ENCODE results near the gene KMT2C. TPM values are rescaled to one million over a fixed set of nuclear protein-coding genes. Genes with fewer than 3 reads are reported as not detected.

KMT2C gene
- polyA plus RNA-seq, 1 donor from 2014 or later: 29.8 TPM

DNA sequence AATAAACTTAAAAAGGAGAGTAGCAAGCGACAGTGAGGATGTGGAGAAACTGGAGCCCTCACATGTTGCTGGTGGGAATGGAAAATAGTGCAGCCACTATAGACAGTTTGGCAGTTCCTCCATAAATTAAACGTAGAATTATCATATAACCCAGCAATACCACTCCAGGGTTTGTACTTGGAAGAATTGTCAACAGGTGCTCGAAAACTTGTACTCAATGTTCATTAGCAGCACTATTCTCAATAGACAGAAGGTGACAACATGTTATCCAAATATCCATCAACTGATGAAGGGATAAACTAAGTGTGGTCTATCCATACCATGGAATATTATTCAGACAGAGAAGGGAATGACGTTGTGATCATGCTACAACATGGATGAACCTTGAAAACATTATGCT, 338.5 kb downstream of the KMT2C start:
- H3K27me3 ChIP-seq (ENCODE audit: insufficient read depth, low read depth, low read length): no peaks in the 10 kb centered on the region
- H3K36me3 ChIP-seq (ENCODE audit: insufficient read depth, low read length): no peaks in the 10 kb centered on the region
- H3K4me2 ChIP-seq (ENCODE audit: low read length): no peak overlapping the region
- H3K27ac ChIP-seq (ENCODE audit: low read length): no peak overlapping the region
- H4K20me1 ChIP-seq (ENCODE audit: insufficient read depth): no peaks in the 10 kb centered on the region
- H3K9me2 ChIP-seq (ENCODE audit: insufficient read depth, low read length): no peaks in the 10 kb centered on the region
- no peak overlapping the region for H2AFZ ChIP-seq (ENCODE audit: low read depth, low read length)
- H3K9ac ChIP-seq (ENCODE audit: low read length): no peak overlapping the region
- no peaks in the 10 kb centered on the region for H3K79me2 ChIP-seq (replicated peaks; ENCODE audit: insufficient read depth, low read length)
- H3F3A ChIP-seq (ENCODE audit: insufficient read depth, low read length, poor library complexity, severe bottlenecking): no peaks in the 10 kb centered on the region
- TF ChIP-seq POLR2AphosphoS5 (IDR thresholded peaks at IDR 0.05): no peak
- TF ChIP-seq TAF1 (IDR thresholded peaks at IDR 0.05; ENCODE audit: low read depth): no peak
- TF ChIP-seq, protein P1, sequence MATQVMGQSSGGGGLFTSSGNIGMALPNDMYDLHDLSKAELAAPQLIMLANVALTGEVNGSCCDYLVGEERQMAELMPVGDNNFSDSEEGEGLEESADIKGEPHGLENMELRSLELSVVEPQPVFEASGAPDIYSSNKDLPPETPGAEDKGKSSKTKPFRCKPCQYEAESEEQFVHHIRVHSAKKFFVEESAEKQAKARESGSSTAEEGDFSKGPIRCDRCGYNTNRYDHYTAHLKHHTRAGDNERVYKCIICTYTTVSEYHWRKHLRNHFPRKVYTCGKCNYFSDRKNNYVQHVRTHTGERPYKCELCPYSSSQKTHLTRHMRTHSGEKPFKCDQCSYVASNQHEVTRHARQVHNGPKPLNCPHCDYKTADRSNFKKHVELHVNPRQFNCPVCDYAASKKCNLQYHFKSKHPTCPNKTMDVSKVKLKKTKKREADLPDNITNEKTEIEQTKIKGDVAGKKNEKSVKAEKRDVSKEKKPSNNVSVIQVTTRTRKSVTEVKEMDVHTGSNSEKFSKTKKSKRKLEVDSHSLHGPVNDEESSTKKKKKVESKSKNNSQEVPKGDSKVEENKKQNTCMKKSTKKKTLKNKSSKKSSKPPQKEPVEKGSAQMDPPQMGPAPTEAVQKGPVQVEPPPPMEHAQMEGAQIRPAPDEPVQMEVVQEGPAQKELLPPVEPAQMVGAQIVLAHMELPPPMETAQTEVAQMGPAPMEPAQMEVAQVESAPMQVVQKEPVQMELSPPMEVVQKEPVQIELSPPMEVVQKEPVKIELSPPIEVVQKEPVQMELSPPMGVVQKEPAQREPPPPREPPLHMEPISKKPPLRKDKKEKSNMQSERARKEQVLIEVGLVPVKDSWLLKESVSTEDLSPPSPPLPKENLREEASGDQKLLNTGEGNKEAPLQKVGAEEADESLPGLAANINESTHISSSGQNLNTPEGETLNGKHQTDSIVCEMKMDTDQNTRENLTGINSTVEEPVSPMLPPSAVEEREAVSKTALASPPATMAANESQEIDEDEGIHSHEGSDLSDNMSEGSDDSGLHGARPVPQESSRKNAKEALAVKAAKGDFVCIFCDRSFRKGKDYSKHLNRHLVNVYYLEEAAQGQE (IDR thresholded peaks at IDR 0.05; ENCODE audit: borderline replicate concordance): no peak
- no peak for TF ChIP-seq RAD21 (conservative IDR thresholded peaks at IDR 0.05)
- TF ChIP-seq, protein P2, sequence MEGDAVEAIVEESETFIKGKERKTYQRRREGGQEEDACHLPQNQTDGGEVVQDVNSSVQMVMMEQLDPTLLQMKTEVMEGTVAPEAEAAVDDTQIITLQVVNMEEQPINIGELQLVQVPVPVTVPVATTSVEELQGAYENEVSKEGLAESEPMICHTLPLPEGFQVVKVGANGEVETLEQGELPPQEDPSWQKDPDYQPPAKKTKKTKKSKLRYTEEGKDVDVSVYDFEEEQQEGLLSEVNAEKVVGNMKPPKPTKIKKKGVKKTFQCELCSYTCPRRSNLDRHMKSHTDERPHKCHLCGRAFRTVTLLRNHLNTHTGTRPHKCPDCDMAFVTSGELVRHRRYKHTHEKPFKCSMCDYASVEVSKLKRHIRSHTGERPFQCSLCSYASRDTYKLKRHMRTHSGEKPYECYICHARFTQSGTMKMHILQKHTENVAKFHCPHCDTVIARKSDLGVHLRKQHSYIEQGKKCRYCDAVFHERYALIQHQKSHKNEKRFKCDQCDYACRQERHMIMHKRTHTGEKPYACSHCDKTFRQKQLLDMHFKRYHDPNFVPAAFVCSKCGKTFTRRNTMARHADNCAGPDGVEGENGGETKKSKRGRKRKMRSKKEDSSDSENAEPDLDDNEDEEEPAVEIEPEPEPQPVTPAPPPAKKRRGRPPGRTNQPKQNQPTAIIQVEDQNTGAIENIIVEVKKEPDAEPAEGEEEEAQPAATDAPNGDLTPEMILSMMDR (IDR thresholded peaks at IDR 0.05; ENCODE audit: poor library complexity, severe bottlenecking): no peak
- TF ChIP-seq EP300 (conservative IDR thresholded peaks at IDR 0.05; ENCODE audit: poor library complexity, severe bottlenecking): no peak
- TF ChIP-seq MXI1 (conservative IDR thresholded peaks at IDR 0.05; ENCODE audit: poor library complexity, severe bottlenecking): no peak
- no peak for TF ChIP-seq EZH2 (IDR thresholded peaks at IDR 0.05; ENCODE audit: borderline replicate concordance, insufficient read depth, low read length, poor library complexity, severe bottlenecking)
- no peak for TF ChIP-seq SMC3 (conservative IDR thresholded peaks at IDR 0.05; ENCODE audit: poor library complexity)
- no peak overlapping the region for H3K4me3 ChIP-seq (ENCODE audit: low read length)
- no peaks in the 10 kb centered on the region for H3K9me3 ChIP-seq (ENCODE audit: low read length)

DNA sequence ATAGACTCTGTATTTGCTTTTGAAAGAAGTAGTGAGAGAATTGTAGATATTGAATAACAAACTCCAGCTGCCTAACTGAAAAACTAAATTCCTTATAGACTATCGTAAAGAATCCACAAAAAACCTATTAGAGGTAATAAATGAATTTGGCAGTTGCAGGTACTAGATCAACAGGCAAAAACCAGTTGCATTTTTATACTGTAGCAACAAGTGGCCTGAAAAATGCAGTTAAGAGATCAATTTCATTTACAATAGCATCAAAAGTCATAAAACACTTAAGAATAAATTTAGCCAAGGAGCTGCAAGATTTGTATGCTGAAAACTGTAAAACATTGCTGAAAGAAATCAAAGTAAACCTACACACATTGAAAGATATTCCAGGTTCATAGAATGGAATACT, 340.0 kb downstream of the KMT2C start:
- Histone ChIP-seq H3K9ac (ENCODE audit: low read length) (no peak overlapping the region), H4K20me1 (ENCODE audit: insufficient read depth) (no peaks in the 10 kb centered on the region), H3K9me2 (ENCODE audit: insufficient read depth, low read length) (no peaks in the 10 kb centered on the region), H2AFZ (ENCODE audit: low read depth, low read length) (no peak overlapping the region), H3K27me3 (ENCODE audit: insufficient read depth, low read depth, low read length) (no peaks in the 10 kb centered on the region), H3K27ac (ENCODE audit: low read length) (no peak overlapping the region), H3K36me3 (ENCODE audit: insufficient read depth, low read length) (no peaks in the 10 kb centered on the region), H3F3A (ENCODE audit: insufficient read depth, low read length, poor library complexity, severe bottlenecking) (no peaks in the 10 kb centered on the region), H3K79me2 (replicated peaks; ENCODE audit: insufficient read depth, low read length) (no peaks in the 10 kb centered on the region), H3K9me3 (ENCODE audit: low read length) (no peaks in the 10 kb centered on the region), H3K4me2 (ENCODE audit: low read length) (no peak overlapping the region), H3K4me3 (ENCODE audit: low read length) (no peak overlapping the region)
- TF ChIP-seq, protein P2 (IDR thresholded peaks at IDR 0.05; ENCODE audit: poor library complexity, severe bottlenecking): no peak
- TF ChIP-seq RAD21 (conservative IDR thresholded peaks at IDR 0.05): no peak
- TF ChIP-seq MXI1 (conservative IDR thresholded peaks at IDR 0.05; ENCODE audit: poor library complexity, severe bottlenecking): no peak
- no peak for TF ChIP-seq EP300 (conservative IDR thresholded peaks at IDR 0.05; ENCODE audit: poor library complexity, severe bottlenecking)
- no peak for TF ChIP-seq SMC3 (conservative IDR thresholded peaks at IDR 0.05; ENCODE audit: poor library complexity)
- TF ChIP-seq, protein P1 (IDR thresholded peaks at IDR 0.05; ENCODE audit: borderline replicate concordance): no peak
- no peak for TF ChIP-seq EZH2 (IDR thresholded peaks at IDR 0.05; ENCODE audit: borderline replicate concordance, insufficient read depth, low read length, poor library complexity, severe bottlenecking)
- no peak for TF ChIP-seq TAF1 (IDR thresholded peaks at IDR 0.05; ENCODE audit: low read depth)
- TF ChIP-seq POLR2AphosphoS5 (IDR thresholded peaks at IDR 0.05): no peak
